ENCODE data around the gene IVNS1ABP. TPM values are rescaled to one million over a fixed set of nuclear protein-coding genes. Genes with fewer than 3 reads are reported as not detected.
A peak's percentile ranks its signal among the peaks of the same experiment; 100 is the strongest.

The IVNS1ABP gene
- total and polyA plus RNA-seq, 9 of the 15 experiments (the other 6 are each of a cell fraction or from before 2014, with no cell fraction given): 30.6 to 126 (median 77.7) TPM

DNA sequence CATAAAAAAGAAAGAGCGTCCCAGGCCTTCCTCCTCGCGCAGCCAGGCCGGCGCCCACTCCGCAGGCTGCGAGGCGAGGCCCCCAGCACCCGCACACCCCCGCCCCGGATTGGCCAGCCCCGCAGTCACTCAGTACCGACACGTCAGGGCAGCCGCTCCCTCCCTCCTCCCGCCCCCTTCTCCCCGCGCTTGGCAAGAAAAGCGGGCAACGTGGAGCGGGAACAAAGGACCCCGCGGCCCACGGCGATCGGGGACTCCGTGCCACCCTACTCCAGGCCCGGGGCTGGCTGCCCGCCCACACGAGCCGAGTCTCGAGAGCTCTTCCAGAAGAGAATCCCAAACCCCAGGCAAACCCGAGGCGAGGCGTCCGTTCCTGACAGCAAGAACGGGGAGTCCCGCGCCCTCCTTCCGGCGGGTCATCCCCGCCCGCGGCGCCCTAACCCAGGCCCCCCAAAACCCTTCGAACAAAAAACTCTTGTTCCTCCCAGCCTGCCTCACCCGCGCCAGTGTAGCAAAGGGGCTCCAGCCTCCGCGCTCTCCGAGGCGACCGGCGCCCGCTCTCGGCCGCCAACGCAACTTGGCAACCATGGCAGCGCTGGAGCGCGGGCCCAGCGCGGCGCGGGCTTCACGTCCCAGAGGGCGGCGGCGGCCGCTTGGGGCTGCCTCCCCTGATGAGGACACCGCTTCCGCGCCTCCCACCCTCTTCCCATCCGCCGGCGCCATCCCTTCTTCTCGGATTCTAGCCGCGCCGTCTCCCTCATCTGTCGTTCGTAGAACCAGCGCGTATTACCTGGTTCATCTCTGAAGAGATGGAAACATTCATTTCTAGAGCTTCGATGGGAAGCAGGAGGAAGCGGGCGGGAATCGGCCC lies 645 bp downstream of the IVNS1ABP start (continued):
- TF ChIP-seq, protein P1, sequence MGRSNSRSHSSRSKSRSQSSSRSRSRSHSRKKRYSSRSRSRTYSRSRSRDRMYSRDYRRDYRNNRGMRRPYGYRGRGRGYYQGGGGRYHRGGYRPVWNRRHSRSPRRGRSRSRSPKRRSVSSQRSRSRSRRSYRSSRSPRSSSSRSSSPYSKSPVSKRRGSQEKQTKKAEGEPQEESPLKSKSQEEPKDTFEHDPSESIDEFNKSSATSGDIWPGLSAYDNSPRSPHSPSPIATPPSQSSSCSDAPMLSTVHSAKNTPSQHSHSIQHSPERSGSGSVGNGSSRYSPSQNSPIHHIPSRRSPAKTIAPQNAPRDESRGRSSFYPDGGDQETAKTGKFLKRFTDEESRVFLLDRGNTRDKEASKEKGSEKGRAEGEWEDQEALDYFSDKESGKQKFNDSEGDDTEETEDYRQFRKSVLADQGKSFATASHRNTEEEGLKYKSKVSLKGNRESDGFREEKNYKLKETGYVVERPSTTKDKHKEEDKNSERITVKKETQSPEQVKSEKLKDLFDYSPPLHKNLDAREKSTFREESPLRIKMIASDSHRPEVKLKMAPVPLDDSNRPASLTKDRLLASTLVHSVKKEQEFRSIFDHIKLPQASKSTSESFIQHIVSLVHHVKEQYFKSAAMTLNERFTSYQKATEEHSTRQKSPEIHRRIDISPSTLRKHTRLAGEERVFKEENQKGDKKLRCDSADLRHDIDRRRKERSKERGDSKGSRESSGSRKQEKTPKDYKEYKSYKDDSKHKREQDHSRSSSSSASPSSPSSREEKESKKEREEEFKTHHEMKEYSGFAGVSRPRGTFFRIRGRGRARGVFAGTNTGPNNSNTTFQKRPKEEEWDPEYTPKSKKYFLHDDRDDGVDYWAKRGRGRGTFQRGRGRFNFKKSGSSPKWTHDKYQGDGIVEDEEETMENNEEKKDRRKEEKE (IDR thresholded peaks at IDR 0.05; ENCODE audit: borderline replicate concordance in 1 of 2, control insufficient read depth in 1 of 2, low read depth in 2 of 2, low read length in 1 of 2): no peak
- TF ChIP-seq HNRNPUL1 (IDR thresholded peaks at IDR 0.05; ENCODE audit: low read length): no peak
- TF ChIP-seq SMARCC2 (IDR thresholded peaks at IDR 0.05; ENCODE audit: low read depth): no peak
- TF ChIP-seq, protein P2, sequence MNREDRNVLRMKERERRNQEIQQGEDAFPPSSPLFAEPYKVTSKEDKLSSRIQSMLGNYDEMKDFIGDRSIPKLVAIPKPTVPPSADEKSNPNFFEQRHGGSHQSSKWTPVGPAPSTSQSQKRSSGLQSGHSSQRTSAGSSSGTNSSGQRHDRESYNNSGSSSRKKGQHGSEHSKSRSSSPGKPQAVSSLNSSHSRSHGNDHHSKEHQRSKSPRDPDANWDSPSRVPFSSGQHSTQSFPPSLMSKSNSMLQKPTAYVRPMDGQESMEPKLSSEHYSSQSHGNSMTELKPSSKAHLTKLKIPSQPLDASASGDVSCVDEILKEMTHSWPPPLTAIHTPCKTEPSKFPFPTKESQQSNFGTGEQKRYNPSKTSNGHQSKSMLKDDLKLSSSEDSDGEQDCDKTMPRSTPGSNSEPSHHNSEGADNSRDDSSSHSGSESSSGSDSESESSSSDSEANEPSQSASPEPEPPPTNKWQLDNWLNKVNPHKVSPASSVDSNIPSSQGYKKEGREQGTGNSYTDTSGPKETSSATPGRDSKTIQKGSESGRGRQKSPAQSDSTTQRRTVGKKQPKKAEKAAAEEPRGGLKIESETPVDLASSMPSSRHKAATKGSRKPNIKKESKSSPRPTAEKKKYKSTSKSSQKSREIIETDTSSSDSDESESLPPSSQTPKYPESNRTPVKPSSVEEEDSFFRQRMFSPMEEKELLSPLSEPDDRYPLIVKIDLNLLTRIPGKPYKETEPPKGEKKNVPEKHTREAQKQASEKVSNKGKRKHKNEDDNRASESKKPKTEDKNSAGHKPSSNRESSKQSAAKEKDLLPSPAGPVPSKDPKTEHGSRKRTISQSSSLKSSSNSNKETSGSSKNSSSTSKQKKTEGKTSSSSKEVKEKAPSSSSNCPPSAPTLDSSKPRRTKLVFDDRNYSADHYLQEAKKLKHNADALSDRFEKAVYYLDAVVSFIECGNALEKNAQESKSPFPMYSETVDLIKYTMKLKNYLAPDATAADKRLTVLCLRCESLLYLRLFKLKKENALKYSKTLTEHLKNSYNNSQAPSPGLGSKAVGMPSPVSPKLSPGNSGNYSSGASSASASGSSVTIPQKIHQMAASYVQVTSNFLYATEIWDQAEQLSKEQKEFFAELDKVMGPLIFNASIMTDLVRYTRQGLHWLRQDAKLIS (CRISPR knock-in tag; IDR thresholded peaks at IDR 0.05): peak; percentile 55; the same call in 1 of the 2 replicates
- TF ChIP-seq, protein P3, sequence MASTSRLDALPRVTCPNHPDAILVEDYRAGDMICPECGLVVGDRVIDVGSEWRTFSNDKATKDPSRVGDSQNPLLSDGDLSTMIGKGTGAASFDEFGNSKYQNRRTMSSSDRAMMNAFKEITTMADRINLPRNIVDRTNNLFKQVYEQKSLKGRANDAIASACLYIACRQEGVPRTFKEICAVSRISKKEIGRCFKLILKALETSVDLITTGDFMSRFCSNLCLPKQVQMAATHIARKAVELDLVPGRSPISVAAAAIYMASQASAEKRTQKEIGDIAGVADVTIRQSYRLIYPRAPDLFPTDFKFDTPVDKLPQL (IDR thresholded peaks at IDR 0.05; ENCODE audit: extremely low read depth, insufficient read length): no peak
- TF ChIP-seq KHSRP (IDR thresholded peaks at IDR 0.05): no peak
- TF ChIP-seq CBX5 (IDR thresholded peaks at IDR 0.05; ENCODE audit: borderline replicate concordance, low read depth): no peak
- TF ChIP-seq, protein P4, sequence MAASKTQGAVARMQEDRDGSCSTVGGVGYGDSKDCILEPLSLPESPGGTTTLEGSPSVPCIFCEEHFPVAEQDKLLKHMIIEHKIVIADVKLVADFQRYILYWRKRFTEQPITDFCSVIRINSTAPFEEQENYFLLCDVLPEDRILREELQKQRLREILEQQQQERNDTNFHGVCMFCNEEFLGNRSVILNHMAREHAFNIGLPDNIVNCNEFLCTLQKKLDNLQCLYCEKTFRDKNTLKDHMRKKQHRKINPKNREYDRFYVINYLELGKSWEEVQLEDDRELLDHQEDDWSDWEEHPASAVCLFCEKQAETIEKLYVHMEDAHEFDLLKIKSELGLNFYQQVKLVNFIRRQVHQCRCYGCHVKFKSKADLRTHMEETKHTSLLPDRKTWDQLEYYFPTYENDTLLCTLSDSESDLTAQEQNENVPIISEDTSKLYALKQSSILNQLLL (CRISPR knock-in tag; IDR thresholded peaks at IDR 0.05; ENCODE audit: borderline replicate concordance): no peak
- no peak for TF ChIP-seq EHMT2 (IDR thresholded peaks at IDR 0.05)
- no peak for TF ChIP-seq MIER1 (IDR thresholded peaks at IDR 0.05; ENCODE audit: low read depth)
- TF ChIP-seq PCBP1 (IDR thresholded peaks at IDR 0.05; ENCODE audit: low read depth, low read length, poor library complexity, severe bottlenecking): peak; percentile 69
- TF ChIP-seq NR2C1 (IDR thresholded peaks at IDR 0.05): no peak
- no peak for TF ChIP-seq NR2C1 (tag; IDR thresholded peaks at IDR 0.05)
- no peak for TF ChIP-seq SP2 (IDR thresholded peaks at IDR 0.05; ENCODE audit: extremely low read depth, low read depth, low read length, poor library complexity, severe bottlenecking)
- TF ChIP-seq, protein P5, sequence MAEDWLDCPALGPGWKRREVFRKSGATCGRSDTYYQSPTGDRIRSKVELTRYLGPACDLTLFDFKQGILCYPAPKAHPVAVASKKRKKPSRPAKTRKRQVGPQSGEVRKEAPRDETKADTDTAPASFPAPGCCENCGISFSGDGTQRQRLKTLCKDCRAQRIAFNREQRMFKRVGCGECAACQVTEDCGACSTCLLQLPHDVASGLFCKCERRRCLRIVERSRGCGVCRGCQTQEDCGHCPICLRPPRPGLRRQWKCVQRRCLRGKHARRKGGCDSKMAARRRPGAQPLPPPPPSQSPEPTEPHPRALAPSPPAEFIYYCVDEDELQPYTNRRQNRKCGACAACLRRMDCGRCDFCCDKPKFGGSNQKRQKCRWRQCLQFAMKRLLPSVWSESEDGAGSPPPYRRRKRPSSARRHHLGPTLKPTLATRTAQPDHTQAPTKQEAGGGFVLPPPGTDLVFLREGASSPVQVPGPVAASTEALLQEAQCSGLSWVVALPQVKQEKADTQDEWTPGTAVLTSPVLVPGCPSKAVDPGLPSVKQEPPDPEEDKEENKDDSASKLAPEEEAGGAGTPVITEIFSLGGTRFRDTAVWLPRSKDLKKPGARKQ (CRISPR knock-in tag; IDR thresholded peaks at IDR 0.05): no peak
- no peak for TF ChIP-seq LEF1 (IDR thresholded peaks at IDR 0.05)
